Liver (tissue), 3 donors: Measurements from ENCODE around the gene YDJC.

Source experiments
- CTCF ChIP-seq: fragments of 150-350 bp; IDR thresholded peaks from 2 replicates; pipeline ENCODE4 v1.5.1; 2017; ENCODE audit warnings: improper control_type of control experiment, low read depth, low read length; ENCODE audit not compliant: missing input control
- FOXA2 ChIP-seq: IDR thresholded peaks from 2 replicates; pipeline ENCODE4 v1.6.1; 2016; ENCODE audit warnings: antibody characterized with exemption
- RAD21 ChIP-seq, 2 donors: IDR thresholded peaks; 2 replicates each; pipeline ENCODE4 v1.6.1; 2016; ENCODE audit warnings: antibody characterized with exemption in 2 of 2, mild to moderate bottlenecking in 2 of 2
- REST ChIP-seq: IDR thresholded peaks from 2 replicates; pipeline ENCODE4 v1.6.1; 2016; ENCODE audit warnings: antibody characterized with exemption, mild to moderate bottlenecking
- TAF1 ChIP-seq: conservative IDR thresholded peaks from 2 replicates; pipeline ENCODE4 v1.6.1; 2016; ENCODE audit warnings: antibody characterized with exemption, mild to moderate bottlenecking
- donor health status: healthy.
- donor health status: healthy.

- no peak for TF ChIP-seq CTCF
- TF ChIP-seq RAD21 (IDR thresholded peaks at IDR 0.05) = no peak
- no peak for TF ChIP-seq REST
- no peak for TF ChIP-seq FOXA2
- no peak for TF ChIP-seq TAF1
Observed at GRCh38 chr22:21628386-21629254, 1.2 kb downstream of the YDJC start.
